ENCODE measurements around the gene WDR54. TPM values are rescaled to one million over a fixed set of nuclear protein-coding genes. Genes with fewer than 3 reads are reported as not detected.

Gene WDR54
- total and polyA plus RNA-seq, 10 of the 15 experiments (the other 5 are each of a cell fraction or from before 2014, with no cell fraction given), result 38.2 to 116 (median 89.1) TPM

DNA sequence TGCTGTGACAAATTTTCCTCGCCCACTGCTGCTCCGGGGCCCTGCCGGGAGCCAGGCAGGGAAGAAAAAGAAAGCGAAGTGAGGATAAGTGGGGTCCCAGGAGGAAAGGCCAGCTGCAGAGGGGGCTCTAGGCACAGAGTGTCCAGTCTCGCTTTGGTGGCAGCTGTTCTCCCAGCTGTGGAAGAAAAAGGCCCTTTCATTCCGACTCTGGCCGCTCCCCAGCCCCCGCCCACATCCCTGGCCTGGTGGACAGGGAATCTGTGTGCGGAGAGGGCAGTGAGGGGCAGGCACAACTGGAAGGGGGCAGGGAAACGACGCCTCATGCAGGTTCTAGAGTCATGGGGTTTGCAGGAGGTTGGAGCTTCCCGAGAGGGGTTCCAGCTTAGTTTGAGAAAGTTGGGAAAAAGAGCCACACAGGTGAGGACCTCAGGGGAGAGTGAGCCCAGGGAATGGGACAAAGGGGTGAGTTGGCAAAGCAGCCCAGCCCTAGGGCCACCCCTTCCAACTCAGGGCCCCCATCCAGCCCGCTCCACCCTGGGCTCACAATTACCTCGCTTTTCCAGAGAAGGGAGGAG, 18.4 kb downstream of the WDR54 start:
- Histone ChIP-seq H4K20me1 (ENCODE audit: control insufficient read depth, insufficient read depth) (no peaks in the 10 kb centered on the region), H3K36me3 (ENCODE audit: control insufficient read depth in 2 of 2, insufficient read depth in 2 of 2, low read length in 1 of 2) (no peaks in the 10 kb centered on the region), H3K9ac (ENCODE audit: control insufficient read depth, insufficient read depth, low read length) (peak overlapping the region; percentile 62), H3K79me2 (ENCODE audit: control insufficient read depth, insufficient read depth, low read length) (no peaks in the 10 kb centered on the region; the same call in 1 of the 2 replicates), H2AFZ (ENCODE audit: control insufficient read depth, low read depth, low read length) (peak overlapping the region; percentile 59), H3K4me1 (ENCODE audit: control insufficient read depth, insufficient read depth, low read length) (peaks cover 23% of the 10 kb centered on the region), H3K27ac (ENCODE audit: control insufficient read depth, insufficient read depth) (0 out of 2 replicates have a peak overlapping the region, but pooled peaks have one; percentile 2), H3K27me3 (replicated peaks in 1 of 2; ENCODE audit: control insufficient read depth in 2 of 2, insufficient read depth in 2 of 2, low read length in 1 of 2) (peaks cover 2 to 10% of the 10 kb centered on the region in 2 experiments; a peak in 3 of 4 replicates), H3K4me2 (ENCODE audit: control insufficient read depth, insufficient read depth) (peak overlapping the region; percentile 81), H3K9me3 (replicated peaks; ENCODE audit: control insufficient read depth, insufficient read depth, low read length) (no peaks in the 10 kb centered on the region), H3K4me3 (peak overlapping the region; percentile 61; the same call in 1 of the 2 replicates)
- no peak for DNase-seq (ENCODE audit: low read depth, low spot score)
- TF ChIP-seq, protein P1, sequence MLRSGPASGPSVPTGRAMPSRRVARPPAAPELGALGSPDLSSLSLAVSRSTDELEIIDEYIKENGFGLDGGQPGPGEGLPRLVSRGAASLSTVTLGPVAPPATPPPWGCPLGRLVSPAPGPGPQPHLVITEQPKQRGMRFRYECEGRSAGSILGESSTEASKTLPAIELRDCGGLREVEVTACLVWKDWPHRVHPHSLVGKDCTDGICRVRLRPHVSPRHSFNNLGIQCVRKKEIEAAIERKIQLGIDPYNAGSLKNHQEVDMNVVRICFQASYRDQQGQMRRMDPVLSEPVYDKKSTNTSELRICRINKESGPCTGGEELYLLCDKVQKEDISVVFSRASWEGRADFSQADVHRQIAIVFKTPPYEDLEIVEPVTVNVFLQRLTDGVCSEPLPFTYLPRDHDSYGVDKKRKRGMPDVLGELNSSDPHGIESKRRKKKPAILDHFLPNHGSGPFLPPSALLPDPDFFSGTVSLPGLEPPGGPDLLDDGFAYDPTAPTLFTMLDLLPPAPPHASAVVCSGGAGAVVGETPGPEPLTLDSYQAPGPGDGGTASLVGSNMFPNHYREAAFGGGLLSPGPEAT (IDR thresholded peaks at IDR 0.05; ENCODE audit: low read depth), result 0 out of 2 replicates have a peak, but pooled peaks have one; percentile 27
- TF ChIP-seq IKZF1 (conservative IDR thresholded peaks at IDR 0.05), result no peak
- intact Hi-C loops (cut with micrococcal nuclease; ENCODE audit: unreplicated experiment) (no loop called here), in situ Hi-C loops (cut with MboI) (no loop called here)
- POLR2A ChIA-PET, result interaction anchor here (0.6 to 3.4 kb wide), 15 partner anchors 8 to 670 kb away, joined by 3 to 29 read pairs (median 4); partner anchors contain the start of genes C2orf81, INO80B, MOGS and MRPL53
- WGBS (ENCODE audit: insufficient coverage, insufficient replicate concordance, low lambda C conversion rate, missing lambda C conversion rate), result 60% methylated on average over 14 of the region's 14 CpGs
- no peak for FAIRE-seq
- SMC1A ChIA-PET (ENCODE audit: uncharacterized antibody, unreplicated experiment), result interaction anchor here (0.6 to 2.0 kb wide), 10 partner anchors 8 to 258 kb away, joined by 3 to 9 read pairs (median 4); partner anchors contain the start of genes C2orf81, INO80B, MRPL53 and WBP1
- TSS peak; percentile 58 for BruUV-seq (replicated peaks)
- CTCF ChIA-PET, result interaction anchor here (0.8 to 2.5 kb wide), 8 partner anchors 8 to 149 kb away, joined by 3 to 12 read pairs (median 3); partner anchors contain the start of genes C2orf81, INO80B, MRPL53 and WDR54
- RAD21 ChIA-PET (ENCODE audit: unreplicated experiment), result interaction anchor here (0.6 to 2.3 kb wide), 14 partner anchors 10 to 137 kb away, joined by 3 to 13 read pairs (median 4); partner anchors contain the start of genes C2orf81, INO80B, MRPL53 and WDR54
- no peak for ATAC-seq

Data from GM12878 (cell line).